PC-9 (cell line): Measurements from ENCODE around the gene BRIP1. TPM values are rescaled to one million over a fixed set of nuclear protein-coding genes. Genes with fewer than 3 reads are reported as not detected.
"Not testable (repeated sequence)": the region's sequence is repeated elsewhere in the genome, so short reads cannot be mapped to it uniquely, and the experiment has no call there.

Experiments
- BruUV-seq: library from RNA; stranded (reverse); fragments of 400-500 nt; replicated peaks from 2 replicates; lab custom pipeline; 2021; lab: Mats Ljungman, UMichigan
- CTCF ChIA-PET: fragments of 300-600 bp; sonication (Branson Sonifier 250); formaldehyde crosslinking; loops from one replicate; lab custom pipeline; 2022; ENCODE audit warnings: antibody characterized with exemption; lab: Charles Lee
- POLR2A ChIA-PET: fragments of 300-600 bp; sonication (Branson Sonifier 250); formaldehyde crosslinking; loops from one replicate; lab custom pipeline; 2022; ENCODE audit warnings: antibody characterized with exemption; ENCODE audit not compliant: unreplicated experiment; lab: Charles Lee
- DNase-seq, 2 experiments: peaks; one replicate each; pipeline versions ENCODE4 v3.0.0 to v3.0.0-alpha.2; 2015 to 2022; ENCODE audit warnings: mixed read lengths in 1 of 2
- H2AFZ ChIP-seq: fragments of 200-600 bp; sonication (generic); 2 replicates; pipeline ENCODE4 v1.8.1; 2017; ENCODE audit warnings: antibody characterized with exemption
- H3F3A ChIP-seq: fragments of 200-600 bp; sonication (generic); 2 replicates; pipeline ENCODE4 v1.8.1; 2017; ENCODE audit warnings: antibody characterized with exemption, mild to moderate bottlenecking, low read depth; ENCODE audit not compliant: insufficient read depth
- H3K27ac ChIP-seq: fragments of 200-600 bp; sonication (generic); 2 replicates; pipeline ENCODE4 v1.6.1; 2016; ENCODE audit warnings: mixed run types
- H3K27me3 ChIP-seq: fragments of 200-600 bp; sonication (generic); 2 replicates; pipeline ENCODE4 v1.6.1; 2016; ENCODE audit warnings: low read depth, mixed run types; ENCODE audit not compliant: insufficient read depth
- H3K36me3 ChIP-seq: fragments of 200-600 bp; sonication (generic); 2 replicates; pipeline ENCODE4 v1.6.1; 2016; ENCODE audit warnings: low read depth, mixed run types
- H3K4me1 ChIP-seq: fragments of 200-600 bp; sonication (generic); replicated peaks from 2 replicates; pipeline ENCODE4 v1.6.1; 2016; ENCODE audit warnings: mixed run types; ENCODE audit not compliant: insufficient read depth
- H3K4me2 ChIP-seq: fragments of 200-600 bp; sonication (generic); 2 replicates; pipeline ENCODE4 v1.6.1; 2017; ENCODE audit warnings: mixed run types
- H3K4me3 ChIP-seq: fragments of 200-600 bp; sonication (generic); 2 replicates; pipeline ENCODE4 v1.6.1; 2016; ENCODE audit warnings: mixed run types
- H3K79me2 ChIP-seq: fragments of 200-600 bp; sonication (generic); 2 replicates; pipeline ENCODE4 v1.6.1; 2017; ENCODE audit warnings: low read depth, mixed run types
- H3K9me2 ChIP-seq: fragments of 200-600 bp; sonication (generic); 2 replicates; pipeline ENCODE4 v1.8.1; 2017; ENCODE audit warnings: mild to moderate bottlenecking; ENCODE audit not compliant: insufficient read depth
- H3K9me3 ChIP-seq: fragments of 200-600 bp; sonication (generic); 2 replicates; pipeline ENCODE4 v1.8.1; 2016; ENCODE audit warnings: low read depth; ENCODE audit not compliant: insufficient read depth
- H4K20me1 ChIP-seq: fragments of 200-600 bp; sonication (generic); 2 replicates; pipeline ENCODE4 v1.8.1; 2017; ENCODE audit not compliant: insufficient read depth
- CTCF ChIP-seq: fragments of 200-600 bp; sonication (generic); conservative IDR thresholded peaks from 2 replicates; pipeline ENCODE4 v1.6.1; 2017; ENCODE audit warnings: mixed run types, antibody characterized with exemption, mild to moderate bottlenecking, moderate library complexity
- EZH2 ChIP-seq: fragments of 200-600 bp; sonication (generic); IDR thresholded peaks from 2 replicates; pipeline ENCODE4 v1.8.0; 2017; ENCODE audit warnings: antibody characterized with exemption, low read depth
- intact Hi-C: fragments of 100-400 bp; cut with micrococcal nuclease; formaldehyde crosslinking; loops from one replicate; pipeline ENCODE4 v1.10.0; 2022; ENCODE audit not compliant: unreplicated experiment
- total RNA-seq: library from RNA; stranded (reverse); gene quantifications from 2 replicates; pipeline ENCODE4 v1.2.3, GENCODE V29; 2021

BRIP1 gene
- total RNA-seq, 1 experiment from 2014 or later, result 16.0 TPM

GRCh38 chr17:61825448-61826137 is 37.7 kb downstream of the BRIP1 start:
- Histone ChIP-seq H3K4me2 (no peak overlapping the region), H3K9me3 (no peaks in the 10 kb centered on the region), H3K4me3 (no peak overlapping the region), H3K4me1 (no peaks in the 10 kb centered on the region), H3K27me3 (no peaks in the 10 kb centered on the region), H3K79me2 (no peaks in the 10 kb centered on the region), H3K27ac (no peak overlapping the region), H3K36me3 (peaks cover 6% of the 10 kb centered on the region), H3K9me2 (no peaks in the 10 kb centered on the region), H3F3A (peaks cover 11% of the 10 kb centered on the region; the same call in 1 of the 2 replicates), H4K20me1 (no peaks in the 10 kb centered on the region), H2AFZ (no peak overlapping the region)
- ChIA-PET CTCF (no interaction called here), POLR2A (no interaction called here)
- no peak for TF ChIP-seq CTCF
- TF ChIP-seq EZH2, result no peak
- intact Hi-C loops, result no loop called here
- DNase-seq, result no peak
- no TSS peak for BruUV-seq

GRCh38 chr17:61822326-61823285 is 40.7 kb downstream of the BRIP1 start:
- Histone ChIP-seq H3K27me3 (no peaks in the 10 kb centered on the region), H3K4me3 (no peak overlapping the region), H3K79me2 (no peaks in the 10 kb centered on the region), H3K4me1 (no peaks in the 10 kb centered on the region), H3K9me2 (no peaks in the 10 kb centered on the region), H3K36me3 (peaks cover 6% of the 10 kb centered on the region), H3K9me3 (no peaks in the 10 kb centered on the region), H2AFZ (no peak overlapping the region), H3F3A (peaks cover 6% of the 10 kb centered on the region; the same call in 1 of the 2 replicates), H4K20me1 (no peaks in the 10 kb centered on the region), H3K27ac (no peak overlapping the region), H3K4me2 (no peak overlapping the region)
- no TSS peak for BruUV-seq
- TF ChIP-seq CTCF (no peak), EZH2 (no peak)
- POLR2A ChIA-PET, result no interaction called here
- intact Hi-C loops, result no loop called here
- CTCF ChIA-PET, result no interaction called here
- DNase-seq, result no peak

GRCh38 chr17:61821655-61822054 is 41.7 kb downstream of the BRIP1 start:
- no peak for TF ChIP-seq CTCF
- TF ChIP-seq EZH2, result no peak
- Histone ChIP-seq H3K4me3 (no peak overlapping the region), H3K9me2 (no peaks in the 10 kb centered on the region), H3K36me3 (peaks cover 6% of the 10 kb centered on the region), H3K79me2 (no peaks in the 10 kb centered on the region), H3K9me3 (no peaks in the 10 kb centered on the region), H2AFZ (no peak overlapping the region), H4K20me1 (no peaks in the 10 kb centered on the region), H3F3A (no peaks in the 10 kb centered on the region), H3K27me3 (no peaks in the 10 kb centered on the region), H3K4me1 (no peaks in the 10 kb centered on the region), H3K27ac (no peak overlapping the region), H3K4me2 (no peak overlapping the region)
- ChIA-PET CTCF (no interaction called here), POLR2A (no interaction called here)
- no peak for DNase-seq
- intact Hi-C loops, result no loop called here
- BruUV-seq, result no TSS peak

GRCh38 chr17:61819265-61819664 is 44.1 kb downstream of the BRIP1 start:
- H3K27me3 ChIP-seq, H3K4me1 ChIP-seq, BruUV-seq, H4K20me1 ChIP-seq, H3K36me3 ChIP-seq, H3F3A ChIP-seq, H3K4me3 ChIP-seq, H2AFZ ChIP-seq, H3K79me2 ChIP-seq, POLR2A ChIA-PET, H3K9me3 ChIP-seq, CTCF ChIA-PET, H3K9me2 ChIP-seq, H3K4me2 ChIP-seq, H3K27ac ChIP-seq, intact Hi-C loops, DNase-seq: not testable (repeated sequence)
